Liver (tissue), 3 donors: ENCODE results near the gene PDK4.
"Not testable (repeated sequence)": the region's sequence is repeated elsewhere in the genome, so short reads cannot be mapped to it uniquely, and the experiment has no call there.

Experiments used
- JUND ChIP-seq, 2 donors: IDR thresholded peaks; 2 replicates each; pipeline ENCODE4 v1.6.1; 2016; ENCODE audit warnings: antibody characterized with exemption in 2 of 2
- YY1 ChIP-seq: IDR thresholded peaks from 2 replicates; pipeline ENCODE4 v1.6.1; 2016; ENCODE audit warnings: antibody characterized with exemption, mild to moderate bottlenecking
- TF ChIP-seq, protein P1 (sequence below): fragments of 150-350 bp; IDR thresholded peaks from 2 replicates; pipeline ENCODE4 v1.5.1; 2017; ENCODE audit warnings: improper control_type of control experiment, low read depth, low read length; ENCODE audit not compliant: missing input control
- TF ChIP-seq, protein P2 (sequence below): IDR thresholded peaks from 2 replicates; pipeline ENCODE4 v1.6.1; 2016; ENCODE audit warnings: antibody characterized with exemption, mild to moderate bottlenecking
- TF ChIP-seq, protein P3 (sequence below): IDR thresholded peaks from 2 replicates; pipeline ENCODE4 v1.6.1; 2016; ENCODE audit warnings: antibody characterized with exemption
- TF ChIP-seq, protein P4 (sequence below): IDR thresholded peaks from 2 replicates; pipeline ENCODE4 v1.6.1; 2016; ENCODE audit warnings: antibody characterized with exemption
- donor health status: healthy.
- donor health status: healthy.

DNA sequence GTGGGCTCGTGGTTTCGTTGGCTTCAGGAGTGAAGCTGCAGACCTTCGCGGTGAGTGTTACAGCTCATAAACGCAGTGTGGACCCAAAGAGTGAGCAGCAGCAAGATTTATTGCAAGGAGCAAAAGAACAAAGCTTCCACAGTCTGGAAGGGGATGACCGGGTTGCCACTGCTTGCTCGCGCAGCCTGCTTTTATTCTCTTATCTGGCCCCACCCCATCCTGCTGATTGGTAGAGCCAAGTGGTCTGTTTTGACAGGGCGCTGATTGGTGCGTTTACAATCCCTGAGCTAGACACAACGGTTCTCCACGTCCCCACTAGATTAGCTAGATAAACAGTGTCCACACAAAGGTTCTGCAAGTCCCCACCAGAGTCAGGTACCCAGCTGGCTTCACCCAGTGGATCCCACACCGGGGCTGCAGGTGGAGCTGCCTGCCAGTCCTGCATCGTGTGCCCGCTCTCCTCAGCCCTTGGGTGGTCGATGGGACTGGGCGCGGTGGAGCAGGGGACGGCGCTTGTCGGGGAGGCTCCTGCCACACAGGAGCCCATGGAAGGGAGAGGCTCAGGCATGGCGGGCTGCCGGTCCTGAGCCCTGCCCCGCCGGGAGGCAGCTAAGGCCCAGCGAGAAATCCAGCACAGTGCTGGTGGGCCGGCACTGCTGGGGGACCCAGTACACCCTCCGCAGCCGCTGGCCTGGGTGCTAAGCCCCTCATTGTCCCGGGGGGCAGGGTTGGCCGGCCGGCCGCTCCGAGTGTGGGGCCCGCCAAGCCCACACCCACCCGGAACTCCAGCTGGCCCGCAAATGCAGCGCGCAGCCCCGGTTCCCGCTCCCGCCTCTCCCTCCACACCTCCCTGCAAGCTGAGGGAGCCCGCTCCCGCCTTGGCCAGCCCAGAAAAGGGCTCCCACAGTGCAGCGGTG, 44.0 kb downstream of the PDK4 start:
- TF ChIP-seq, protein P1, sequence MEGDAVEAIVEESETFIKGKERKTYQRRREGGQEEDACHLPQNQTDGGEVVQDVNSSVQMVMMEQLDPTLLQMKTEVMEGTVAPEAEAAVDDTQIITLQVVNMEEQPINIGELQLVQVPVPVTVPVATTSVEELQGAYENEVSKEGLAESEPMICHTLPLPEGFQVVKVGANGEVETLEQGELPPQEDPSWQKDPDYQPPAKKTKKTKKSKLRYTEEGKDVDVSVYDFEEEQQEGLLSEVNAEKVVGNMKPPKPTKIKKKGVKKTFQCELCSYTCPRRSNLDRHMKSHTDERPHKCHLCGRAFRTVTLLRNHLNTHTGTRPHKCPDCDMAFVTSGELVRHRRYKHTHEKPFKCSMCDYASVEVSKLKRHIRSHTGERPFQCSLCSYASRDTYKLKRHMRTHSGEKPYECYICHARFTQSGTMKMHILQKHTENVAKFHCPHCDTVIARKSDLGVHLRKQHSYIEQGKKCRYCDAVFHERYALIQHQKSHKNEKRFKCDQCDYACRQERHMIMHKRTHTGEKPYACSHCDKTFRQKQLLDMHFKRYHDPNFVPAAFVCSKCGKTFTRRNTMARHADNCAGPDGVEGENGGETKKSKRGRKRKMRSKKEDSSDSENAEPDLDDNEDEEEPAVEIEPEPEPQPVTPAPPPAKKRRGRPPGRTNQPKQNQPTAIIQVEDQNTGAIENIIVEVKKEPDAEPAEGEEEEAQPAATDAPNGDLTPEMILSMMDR, result not testable (repeated sequence)
- TF ChIP-seq, protein P2, sequence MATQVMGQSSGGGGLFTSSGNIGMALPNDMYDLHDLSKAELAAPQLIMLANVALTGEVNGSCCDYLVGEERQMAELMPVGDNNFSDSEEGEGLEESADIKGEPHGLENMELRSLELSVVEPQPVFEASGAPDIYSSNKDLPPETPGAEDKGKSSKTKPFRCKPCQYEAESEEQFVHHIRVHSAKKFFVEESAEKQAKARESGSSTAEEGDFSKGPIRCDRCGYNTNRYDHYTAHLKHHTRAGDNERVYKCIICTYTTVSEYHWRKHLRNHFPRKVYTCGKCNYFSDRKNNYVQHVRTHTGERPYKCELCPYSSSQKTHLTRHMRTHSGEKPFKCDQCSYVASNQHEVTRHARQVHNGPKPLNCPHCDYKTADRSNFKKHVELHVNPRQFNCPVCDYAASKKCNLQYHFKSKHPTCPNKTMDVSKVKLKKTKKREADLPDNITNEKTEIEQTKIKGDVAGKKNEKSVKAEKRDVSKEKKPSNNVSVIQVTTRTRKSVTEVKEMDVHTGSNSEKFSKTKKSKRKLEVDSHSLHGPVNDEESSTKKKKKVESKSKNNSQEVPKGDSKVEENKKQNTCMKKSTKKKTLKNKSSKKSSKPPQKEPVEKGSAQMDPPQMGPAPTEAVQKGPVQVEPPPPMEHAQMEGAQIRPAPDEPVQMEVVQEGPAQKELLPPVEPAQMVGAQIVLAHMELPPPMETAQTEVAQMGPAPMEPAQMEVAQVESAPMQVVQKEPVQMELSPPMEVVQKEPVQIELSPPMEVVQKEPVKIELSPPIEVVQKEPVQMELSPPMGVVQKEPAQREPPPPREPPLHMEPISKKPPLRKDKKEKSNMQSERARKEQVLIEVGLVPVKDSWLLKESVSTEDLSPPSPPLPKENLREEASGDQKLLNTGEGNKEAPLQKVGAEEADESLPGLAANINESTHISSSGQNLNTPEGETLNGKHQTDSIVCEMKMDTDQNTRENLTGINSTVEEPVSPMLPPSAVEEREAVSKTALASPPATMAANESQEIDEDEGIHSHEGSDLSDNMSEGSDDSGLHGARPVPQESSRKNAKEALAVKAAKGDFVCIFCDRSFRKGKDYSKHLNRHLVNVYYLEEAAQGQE, result not testable (repeated sequence)
- TF ChIP-seq, protein P3, sequence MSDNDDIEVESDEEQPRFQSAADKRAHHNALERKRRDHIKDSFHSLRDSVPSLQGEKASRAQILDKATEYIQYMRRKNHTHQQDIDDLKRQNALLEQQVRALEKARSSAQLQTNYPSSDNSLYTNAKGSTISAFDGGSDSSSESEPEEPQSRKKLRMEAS, result not testable (repeated sequence)
- TF ChIP-seq JUND (IDR thresholded peaks at IDR 0.05); YY1: not testable (repeated sequence)
- TF ChIP-seq, protein P4, sequence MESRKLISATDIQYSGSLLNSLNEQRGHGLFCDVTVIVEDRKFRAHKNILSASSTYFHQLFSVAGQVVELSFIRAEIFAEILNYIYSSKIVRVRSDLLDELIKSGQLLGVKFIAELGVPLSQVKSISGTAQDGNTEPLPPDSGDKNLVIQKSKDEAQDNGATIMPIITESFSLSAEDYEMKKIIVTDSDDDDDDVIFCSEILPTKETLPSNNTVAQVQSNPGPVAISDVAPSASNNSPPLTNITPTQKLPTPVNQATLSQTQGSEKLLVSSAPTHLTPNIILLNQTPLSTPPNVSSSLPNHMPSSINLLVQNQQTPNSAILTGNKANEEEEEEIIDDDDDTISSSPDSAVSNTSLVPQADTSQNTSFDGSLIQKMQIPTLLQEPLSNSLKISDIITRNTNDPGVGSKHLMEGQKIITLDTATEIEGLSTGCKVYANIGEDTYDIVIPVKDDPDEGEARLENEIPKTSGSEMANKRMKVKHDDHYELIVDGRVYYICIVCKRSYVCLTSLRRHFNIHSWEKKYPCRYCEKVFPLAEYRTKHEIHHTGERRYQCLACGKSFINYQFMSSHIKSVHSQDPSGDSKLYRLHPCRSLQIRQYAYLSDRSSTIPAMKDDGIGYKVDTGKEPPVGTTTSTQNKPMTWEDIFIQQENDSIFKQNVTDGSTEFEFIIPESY, result not testable (repeated sequence)
